Ureter (tissue), 1 donor: ENCODE results near the gene NUAK2. TPM values are rescaled to one million over a fixed set of nuclear protein-coding genes. Genes with fewer than 3 reads are reported as not detected.

Source experiments
- DNase-seq: peaks from one replicate; pipeline ENCODE4 v3.0.0-alpha.2; 2020; ENCODE audit warnings: low spot score
- total RNA-seq: library from RNA; stranded (reverse); gene quantifications from one replicate; pipeline ENCODE4 v1.2.4, GENCODE V29; 2023
- donor health status: DM: yes; HTN: yes; CAD: no.

NUAK2 gene
- total RNA-seq, 1 donor from 2014 or later = 0.96 TPM

DNA sequence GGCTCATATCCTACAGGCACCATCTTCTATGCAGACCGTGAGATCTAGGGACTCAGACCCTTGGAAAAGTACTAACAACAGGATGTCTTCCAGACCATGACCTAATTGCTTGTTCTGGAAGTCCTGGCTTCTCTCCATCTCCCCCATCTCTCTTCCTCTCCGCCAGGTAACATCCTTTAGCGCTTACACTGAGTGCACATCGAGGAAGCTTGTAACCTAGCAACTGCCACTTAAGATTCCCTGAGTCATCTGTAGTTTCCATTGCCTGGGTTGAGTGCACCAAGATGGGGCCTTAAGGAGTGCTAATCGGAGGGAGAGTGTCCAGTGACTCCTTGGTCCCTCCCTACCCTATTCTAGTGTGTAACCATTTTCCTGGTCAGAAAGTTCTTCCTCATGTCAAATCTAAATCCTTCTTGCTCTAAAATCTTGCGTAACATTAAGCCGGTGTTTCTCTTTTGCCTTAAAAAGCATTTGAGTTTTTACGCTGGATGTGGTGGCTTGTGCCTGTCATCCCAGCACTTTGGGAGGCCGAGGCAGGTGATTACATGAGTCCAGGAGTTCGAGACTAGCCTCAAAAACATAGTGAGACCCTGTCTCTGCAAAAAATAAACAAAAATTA is 25.5 kb upstream of the NUAK2 start:
- no peak for DNase-seq

DNA sequence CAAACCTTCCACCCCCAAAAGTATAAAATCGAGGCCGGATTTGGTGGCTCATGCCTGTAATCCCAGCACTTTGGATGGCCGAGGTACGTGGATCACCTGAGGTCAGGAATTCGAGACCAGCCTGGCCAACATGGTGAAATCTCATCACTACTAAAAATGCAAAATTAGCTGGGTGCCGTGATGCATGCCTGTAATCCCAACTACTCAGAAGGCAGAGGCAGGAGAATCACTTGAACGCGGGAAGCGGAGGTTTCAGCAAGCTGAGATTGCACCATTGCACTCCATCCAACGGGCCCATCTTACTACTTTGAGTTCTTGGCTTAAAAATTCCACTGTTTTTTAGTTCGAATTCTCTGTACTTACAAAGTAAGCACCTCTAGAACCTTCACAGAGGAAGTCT is 24.2 kb upstream of the NUAK2 start:
- no peak for DNase-seq

DNA sequence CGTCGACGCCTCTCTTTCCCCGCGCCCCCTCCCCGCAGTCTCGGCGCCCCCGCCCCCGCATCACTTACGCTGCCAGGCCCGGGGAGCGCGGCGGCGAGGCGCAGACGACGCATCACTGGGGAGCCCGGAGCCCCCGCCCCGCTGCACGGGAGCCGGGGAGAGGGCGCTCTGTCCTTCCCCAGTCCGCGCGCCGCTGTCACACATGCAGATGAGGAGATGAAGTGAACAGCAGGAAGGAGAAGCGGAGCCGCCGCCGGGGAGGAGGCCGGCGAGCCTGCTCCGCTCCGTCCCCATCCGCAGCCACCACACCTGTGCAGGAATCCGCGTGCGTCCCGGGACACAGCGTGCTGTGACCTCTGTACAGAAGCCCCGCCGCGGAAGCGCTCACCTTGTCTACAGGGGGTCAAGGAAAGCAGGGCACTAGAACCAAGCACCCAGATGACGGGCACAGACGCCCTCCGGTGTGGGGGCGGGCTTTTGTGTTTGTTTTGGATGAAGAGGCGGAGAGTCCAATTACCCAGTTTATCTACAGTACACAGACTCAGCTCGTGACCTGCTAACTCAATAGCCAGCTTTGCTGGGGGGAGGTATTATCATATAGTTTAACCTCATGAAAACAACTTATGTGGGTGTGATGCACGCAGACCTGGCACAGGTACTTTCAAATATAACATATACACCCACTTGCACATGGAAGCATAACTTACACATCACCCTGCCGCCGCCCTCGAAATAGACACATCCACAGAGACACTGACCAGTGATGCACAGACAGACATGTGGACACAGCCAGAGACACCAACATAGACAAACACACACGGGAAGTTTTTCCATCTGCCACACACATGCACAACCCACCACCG is 22.8 kb upstream of the NUAK2 start:
- DNase-seq = no peak

DNA sequence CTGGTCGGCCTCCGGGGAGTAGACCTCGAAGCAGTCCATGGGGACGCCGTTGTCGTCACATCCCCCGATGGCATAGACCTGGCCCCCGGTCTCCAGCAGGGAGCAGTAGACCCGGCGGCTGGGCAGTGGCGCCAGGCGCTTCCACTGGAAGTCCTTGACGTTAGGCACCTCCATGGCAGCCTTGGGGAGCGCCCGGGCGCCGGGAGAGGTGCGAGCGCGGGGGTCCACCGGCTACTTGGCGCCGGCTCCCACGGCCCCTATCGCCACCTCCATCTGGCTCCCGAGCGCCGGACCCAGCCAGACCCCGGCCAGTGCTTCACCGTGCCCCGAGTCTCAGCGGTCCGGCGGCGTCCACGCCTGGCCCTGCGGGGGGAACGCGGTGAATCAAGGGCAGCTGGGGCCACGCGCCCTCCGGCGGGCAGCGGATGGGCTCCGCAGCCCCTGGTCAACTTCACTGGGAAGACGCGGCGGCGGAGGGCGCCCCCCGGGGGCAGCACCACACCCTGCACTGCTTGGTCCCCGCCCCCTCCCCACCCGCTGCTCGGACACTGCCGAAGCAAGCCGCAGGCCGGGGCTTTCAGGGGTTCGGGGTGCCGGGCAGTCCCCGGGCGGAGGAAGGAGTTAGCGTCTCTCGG is 22.0 kb upstream of the NUAK2 start:
- no peak for DNase-seq

DNA sequence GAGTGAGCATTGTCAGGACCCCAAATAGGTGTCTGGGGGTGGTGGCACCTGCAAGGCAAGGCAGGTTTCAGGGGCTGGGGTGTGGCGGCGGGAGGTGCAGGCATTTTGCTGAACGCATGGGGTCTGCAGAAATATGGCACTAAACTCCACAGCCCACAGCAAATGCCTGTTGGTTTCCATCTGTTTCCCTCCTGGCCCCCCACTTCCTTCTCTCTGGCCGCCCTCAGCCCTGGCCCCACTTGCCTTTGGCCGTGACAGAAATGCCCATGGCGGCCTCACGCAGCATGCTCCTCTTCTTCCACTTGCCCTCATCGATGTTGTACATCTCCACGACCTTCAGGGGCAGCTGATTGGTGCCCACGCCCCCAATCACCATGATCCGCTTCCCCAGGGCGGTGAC is 21.4 kb upstream of the NUAK2 start:
- DNase-seq = no peak

DNA sequence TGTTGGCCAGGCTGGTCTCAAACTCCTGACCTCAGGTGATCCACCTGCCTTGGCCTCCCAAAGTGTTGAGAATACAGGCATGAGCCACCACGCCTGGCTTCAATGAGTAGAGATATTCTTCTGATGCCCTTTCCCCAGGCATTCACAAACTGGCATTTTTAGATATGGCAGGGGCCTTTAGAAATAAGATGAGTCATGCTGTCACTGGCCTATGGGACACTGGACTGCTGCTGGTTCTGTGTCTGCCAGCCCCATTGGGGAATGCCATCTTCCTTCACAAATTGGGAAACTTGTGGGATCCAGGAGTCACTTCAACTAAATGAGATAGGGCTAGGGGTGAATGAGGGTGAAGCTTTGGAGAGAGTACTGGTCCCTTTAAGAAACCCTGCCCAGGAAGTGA is 19.1 kb upstream of the NUAK2 start:
- DNase-seq = no peak

DNA sequence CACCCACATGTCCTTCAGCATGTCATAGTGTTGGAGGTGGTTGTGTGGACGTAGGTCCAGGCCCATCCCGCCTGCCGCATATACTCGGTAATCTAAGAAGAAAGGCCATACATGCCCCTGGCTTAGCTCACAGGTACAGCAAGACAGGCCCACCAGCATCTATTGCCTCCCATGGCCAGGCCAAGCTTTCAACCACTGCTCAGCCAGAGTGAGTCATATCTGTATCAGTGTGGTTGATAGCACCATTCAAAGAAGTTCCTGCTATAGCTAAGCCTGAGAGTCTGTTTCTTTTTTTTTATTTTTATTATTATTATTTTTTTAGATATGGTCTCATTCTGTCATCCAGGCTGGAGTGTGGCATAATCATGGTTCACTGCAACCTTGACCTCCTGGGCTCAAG is 18.2 kb upstream of the NUAK2 start:
- DNase-seq = no peak

DNA sequence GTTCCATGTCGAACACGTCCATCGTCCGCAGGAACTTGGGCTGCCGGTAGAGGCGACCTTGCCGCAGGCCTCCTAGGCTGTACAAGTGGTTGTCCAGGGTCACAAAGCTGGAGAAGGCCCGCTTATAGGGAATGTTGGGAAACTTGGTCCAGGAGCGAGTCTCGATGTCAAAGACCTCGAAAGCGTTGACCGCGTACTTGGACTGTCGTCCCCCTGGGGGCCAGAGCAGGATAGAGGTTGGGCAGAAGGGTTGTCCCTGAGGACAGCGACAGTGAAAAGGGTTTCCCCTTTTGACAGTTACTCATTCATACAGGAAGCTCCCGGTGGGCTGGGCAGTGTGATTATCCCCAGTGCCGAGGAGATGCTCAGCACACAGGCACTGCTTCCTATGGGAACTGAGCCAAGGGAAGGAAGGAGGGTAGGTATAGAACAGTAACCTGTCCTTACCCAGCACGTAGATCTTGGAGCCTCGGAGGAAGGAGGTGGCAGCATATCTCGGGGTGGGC is 17.7 kb upstream of the NUAK2 start:
- DNase-seq = no peak

DNA sequence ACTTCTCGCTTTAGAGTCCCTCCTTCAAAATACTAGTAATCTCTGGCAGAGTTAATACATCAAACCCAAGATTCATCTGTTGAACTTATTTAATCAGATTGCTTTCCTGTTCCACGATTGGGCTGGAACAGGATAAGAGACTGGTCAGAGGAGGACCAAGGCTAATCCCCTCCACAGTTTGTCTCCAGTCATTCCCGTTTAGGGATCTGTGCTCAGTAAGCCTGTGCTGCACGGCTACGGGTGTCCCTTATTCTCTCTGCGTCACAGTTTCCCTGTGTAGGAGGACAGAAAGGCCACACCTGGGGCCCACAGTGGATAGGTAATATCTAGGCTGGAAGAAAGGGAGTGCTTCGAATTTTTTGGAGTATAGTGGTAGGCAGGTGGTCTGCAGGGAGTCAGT is 16.5 kb upstream of the NUAK2 start:
- no peak for DNase-seq

DNA sequence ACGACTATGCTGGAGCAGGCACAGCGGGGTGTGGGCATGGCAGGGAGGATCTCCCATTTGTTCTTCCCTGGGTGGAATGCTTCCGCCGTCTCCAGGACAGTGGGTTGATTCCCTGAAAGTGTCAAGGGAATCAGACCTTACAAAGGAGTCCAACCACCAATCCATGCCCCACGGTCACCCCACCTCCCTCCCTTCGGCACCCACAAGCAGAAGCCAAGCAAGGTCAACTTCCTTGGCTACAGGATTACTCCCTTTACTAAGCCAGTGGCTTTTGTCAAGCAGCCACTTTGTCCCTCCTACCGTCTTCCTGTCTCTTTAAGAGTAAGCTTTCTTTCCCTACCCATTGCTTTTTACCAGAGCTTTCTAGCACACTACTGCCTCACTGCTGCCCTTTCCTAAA is 15.9 kb upstream of the NUAK2 start:
- no peak for DNase-seq

DNA sequence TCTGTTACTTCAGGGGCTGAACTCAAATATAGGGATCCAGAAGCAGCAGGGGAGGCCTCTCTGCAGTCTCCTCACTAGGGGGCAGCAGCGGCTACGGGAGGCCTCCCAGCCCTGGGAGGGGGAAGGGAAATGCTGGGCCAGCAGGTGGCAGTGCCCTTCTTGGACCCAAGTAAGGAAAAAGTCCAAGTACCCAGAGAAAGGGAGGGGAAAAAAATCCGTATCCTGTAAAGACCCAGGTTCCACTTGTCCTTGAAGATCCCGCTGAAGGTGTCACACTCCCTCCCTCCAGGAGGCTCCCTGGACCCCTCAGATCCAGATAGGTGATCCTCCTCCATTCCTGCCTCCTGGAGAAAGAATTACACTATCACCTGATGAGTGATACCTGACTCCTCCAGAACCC is 14.1 kb upstream of the NUAK2 start:
- peak; percentile 85 for DNase-seq

DNA sequence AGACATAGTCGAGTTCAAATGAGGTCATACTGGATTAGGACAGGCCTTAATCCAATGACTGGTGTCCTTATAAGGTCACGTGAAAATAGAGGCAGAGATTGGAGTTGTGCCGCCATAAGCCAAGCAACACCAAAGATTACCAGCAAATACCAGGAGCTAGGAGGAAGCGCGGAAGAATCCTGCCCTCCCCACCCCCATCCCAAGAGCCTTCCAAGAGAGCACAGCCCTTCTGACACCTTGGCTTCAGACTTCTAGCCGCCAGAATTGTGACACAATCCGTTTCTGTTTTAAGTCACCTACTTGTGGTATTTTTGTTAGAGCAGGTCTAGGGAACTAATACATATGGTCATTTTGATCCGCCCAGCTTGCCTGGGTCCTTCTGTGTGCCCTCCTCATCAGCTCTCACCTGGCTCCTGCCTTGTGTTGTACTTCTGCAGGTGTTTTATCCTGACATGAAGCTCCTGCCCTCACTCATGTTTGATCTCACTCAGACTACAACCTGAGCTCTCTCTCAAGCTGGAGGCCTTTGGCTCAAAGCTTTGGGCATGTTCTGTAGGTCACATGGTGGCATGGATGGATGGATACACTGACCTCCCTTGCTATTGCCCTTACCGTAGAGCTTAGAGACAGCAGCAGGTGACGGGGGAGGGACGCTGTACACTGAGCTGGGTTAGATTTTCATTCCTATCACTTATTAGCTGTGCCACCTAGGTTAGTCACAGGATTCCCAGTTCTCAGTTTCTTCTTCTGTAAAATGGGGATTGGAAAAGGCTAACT is 10.7 kb upstream of the NUAK2 start:
- DNase-seq = no peak

DNA sequence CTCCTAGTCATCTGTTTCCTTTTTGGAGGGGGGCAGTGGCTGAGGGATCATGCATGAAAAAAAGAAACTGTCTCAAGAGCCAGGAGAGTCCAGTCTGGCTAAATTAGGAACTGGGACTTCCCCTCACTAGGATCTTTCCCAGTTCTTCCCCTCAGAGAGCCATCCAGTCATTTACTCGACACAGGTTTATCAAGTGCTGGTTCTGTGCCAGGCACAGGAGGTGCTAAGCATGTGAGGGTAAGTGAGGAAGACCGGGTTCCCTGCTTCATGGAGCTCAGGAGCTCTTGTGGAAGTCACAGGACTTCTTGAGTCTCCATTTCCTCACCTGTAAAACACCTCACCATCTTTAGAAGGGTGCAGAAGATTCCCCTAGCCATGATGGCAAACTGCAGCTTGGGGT is 8.6 kb upstream of the NUAK2 start:
- DNase-seq = no peak

DNA sequence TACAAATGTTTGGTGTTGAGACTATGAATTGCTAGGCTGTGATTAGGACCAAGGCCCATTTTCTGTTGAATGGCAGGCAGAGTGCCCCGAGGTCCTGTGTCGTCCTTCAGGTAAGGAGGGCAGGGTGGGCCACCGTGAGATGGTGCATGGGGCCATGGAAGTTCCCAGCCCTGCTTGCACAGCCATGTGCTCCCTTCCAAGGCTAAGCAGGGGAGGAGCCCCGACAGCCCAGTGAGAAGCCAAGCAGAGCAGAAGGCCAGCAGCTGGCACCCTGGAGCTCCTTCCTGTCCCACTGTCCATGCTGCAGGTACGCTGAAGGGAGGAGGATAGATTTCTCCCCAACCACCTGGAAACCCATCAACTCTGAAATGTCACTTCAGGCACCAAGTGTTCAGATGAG is 8.2 kb upstream of the NUAK2 start:
- DNase-seq = no peak

DNA sequence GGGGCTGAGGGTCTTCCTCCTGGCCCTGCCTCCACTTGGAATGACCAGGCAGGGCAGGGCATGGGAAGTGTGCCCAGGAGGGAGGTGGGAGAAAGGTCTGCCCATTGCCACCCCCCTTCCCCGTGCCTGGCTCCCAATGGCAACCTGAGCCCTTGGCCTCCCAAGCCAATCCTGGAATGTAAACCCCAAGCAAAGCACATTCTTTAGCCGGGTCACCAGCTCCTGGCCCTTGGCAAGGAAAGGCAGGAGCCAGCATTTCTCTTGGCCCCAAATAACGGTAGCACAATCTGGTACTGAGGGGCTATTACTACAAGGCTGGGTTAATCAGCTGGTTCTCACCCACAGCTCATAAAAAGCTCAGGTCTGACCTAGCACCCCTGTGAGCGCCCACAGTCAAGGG is 6.9 kb upstream of the NUAK2 start:
- no peak for DNase-seq

DNA sequence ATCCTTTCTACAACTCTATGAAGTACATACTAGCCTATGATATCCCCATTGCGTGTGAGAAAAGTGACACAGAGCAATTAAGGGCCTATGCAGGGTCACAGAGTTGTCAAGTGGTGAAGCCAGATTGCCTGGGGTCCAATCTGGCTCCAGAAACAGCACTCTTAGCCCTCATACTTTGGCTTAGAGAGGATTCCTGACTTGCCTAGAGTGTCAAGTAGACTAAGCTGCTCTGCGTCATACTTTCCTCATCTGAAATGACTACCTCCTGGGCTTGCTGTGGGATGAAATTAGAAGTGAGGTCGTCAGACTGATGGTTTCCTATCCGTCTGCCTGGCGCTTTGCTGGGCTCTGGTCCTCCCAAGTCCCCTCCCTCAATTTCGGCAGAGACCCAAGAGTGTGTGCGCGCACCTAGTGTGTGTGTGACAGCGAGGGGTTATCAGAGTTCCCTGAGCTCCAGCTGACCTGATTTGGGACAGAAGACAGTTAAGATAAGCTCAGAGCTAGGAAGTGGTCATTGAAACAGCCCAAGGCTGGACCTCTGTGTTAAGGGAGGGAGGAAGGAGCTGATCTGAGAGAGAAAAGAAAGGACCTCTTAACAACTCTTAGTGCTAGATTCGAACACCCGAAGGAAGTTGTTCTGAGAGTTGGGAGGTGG is 5.4 kb upstream of the NUAK2 start:
- no peak for DNase-seq

DNA sequence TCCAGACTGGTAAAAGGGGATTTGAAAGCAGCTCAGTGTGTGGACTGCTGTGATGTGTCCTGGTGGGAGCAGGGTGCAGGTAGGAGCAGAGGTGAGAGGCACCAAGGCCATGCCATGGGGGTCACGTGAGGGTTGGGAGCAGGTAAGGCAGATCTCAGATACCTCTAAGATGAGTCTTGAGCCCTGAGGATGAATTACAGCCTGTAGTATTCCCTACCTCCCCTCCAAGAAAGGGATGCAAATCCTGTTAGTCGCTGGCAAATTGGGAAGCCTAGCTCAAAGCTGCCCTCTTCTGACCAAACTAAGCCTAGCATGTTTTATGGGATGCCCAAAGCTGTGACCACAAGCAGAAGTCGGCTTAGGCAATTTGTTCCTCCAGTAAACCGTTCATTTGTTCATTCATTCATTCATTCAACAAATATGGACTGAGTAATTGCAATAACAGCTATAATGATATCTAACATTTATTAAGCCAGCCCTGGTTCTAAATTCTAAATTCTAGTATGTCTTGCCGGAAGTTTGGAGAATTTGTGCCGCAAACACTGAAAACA is 3.9 kb upstream of the NUAK2 start:
- peak; percentile 76 for DNase-seq

DNA sequence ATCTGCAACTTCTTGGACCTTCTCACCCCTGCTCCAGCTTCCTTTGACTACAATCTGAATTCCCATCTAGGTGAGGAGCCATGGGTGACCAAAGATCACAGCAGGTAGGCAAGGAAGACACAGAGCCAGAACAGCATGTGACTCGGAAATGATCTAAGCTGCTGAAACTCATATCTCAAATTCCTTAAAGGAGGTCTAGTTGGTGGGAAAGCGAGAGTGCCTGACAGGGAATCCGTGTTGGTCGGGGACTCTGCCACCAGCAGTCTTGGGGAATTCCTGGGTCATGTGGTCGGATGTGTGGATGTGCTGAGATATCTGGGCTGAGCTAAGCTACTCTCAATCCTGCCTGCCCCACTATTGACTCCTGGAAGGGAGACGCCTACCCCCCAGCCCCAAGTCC is 3.2 kb upstream of the NUAK2 start:
- DNase-seq = no peak

DNA sequence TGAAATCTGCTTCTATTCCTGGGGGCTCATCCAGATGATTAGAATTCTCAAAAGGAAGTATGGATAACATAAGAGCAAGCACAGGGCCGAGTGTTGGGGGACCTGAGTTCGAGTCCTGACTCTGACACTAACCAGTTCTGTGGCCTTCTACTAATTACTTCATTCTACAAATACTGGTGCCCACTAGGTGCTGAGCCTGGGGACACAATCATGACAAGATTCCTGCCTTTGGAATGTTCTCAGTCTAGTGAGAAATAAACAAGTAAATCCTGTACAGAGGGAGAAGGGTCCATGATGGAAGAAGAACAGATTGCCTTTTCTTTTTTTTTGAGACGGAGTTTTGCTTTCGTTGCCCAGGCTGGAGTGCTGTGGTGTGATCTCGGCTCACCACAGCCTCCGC is 2.2 kb upstream of the NUAK2 start:
- no peak for DNase-seq

DNA sequence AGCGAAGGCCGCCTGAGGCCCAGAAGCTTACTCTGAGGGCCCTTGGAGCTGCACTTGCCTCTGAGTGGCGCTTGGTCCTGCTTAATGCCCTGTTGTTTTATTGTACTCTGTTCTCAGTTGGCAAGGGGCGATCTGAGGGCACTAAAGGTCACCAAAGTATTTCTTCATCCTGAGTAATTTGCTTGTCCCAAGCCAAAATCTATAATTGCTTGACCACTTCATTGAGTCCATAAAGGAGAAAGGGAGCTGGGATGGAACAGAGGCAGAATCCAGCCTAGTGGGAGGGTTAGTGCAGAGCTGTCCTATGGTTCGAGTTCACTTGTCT is 376 bp upstream of the NUAK2 start:
- DNase-seq = no peak
